Umbilical cord (tissue), 2 donors: ENCODE results near the gene TOR1AIP2. TPM values are rescaled to one million over a fixed set of nuclear protein-coding genes. Genes with fewer than 3 reads are reported as not detected.
"Not testable (repeated sequence)": the region's sequence is repeated elsewhere in the genome, so short reads cannot be mapped to it uniquely, and the experiment has no call there.

ENCODE experiments used
- DNase-seq: peaks from one replicate; pipeline ENCODE4 v3.0.0-alpha.2; 2015; ENCODE audit warnings: low spot score
- total RNA-seq: library from RNA; depleted of rRNA; stranded (reverse); fragments of >200 nt; gene quantifications from one replicate; pipeline ENCODE4 v1.2.3, GENCODE V29; 2014; ENCODE audit warnings: low replicate concordance; ENCODE audit not compliant: insufficient read depth

Gene TOR1AIP2
- total RNA-seq, 1 donor from 2014 or later = 78.7 TPM

- no peak for DNase-seq
Measured at GRCh38 chr1:179875596-179876299, 1.9 kb downstream of the TOR1AIP2 start.

- no peak for DNase-seq
Measured at GRCh38 chr1:179873438-179873851, 4.2 kb downstream of the TOR1AIP2 start.

GRCh38 chr1:179872558-179872957 is 5.0 kb downstream of the TOR1AIP2 start:
- no peak for DNase-seq

- DNase-seq = peak; percentile 7
Measured at GRCh38 chr1:179871940-179872339, 5.7 kb downstream of the TOR1AIP2 start.

- peak; percentile 9 for DNase-seq
Measured at GRCh38 chr1:179870870-179871269, 6.7 kb downstream of the TOR1AIP2 start.

GRCh38 chr1:179867493-179868330 is 9.9 kb downstream of the TOR1AIP2 start:
- DNase-seq = peak; percentile 40

GRCh38 chr1:179866616-179867015 is 11.0 kb downstream of the TOR1AIP2 start:
- no peak for DNase-seq

GRCh38 chr1:179865377-179865776 is 12.2 kb downstream of the TOR1AIP2 start:
- DNase-seq = no peak

- DNase-seq = no peak
Measured at GRCh38 chr1:179860652-179861051, 17.0 kb downstream of the TOR1AIP2 start.

- DNase-seq = no peak
Measured at GRCh38 chr1:179857009-179857408, 20.6 kb downstream of the TOR1AIP2 start.

- DNase-seq = no peak
Measured at GRCh38 chr1:179856296-179856695, 21.3 kb downstream of the TOR1AIP2 start.

GRCh38 chr1:179855831-179856230 is 21.8 kb downstream of the TOR1AIP2 start:
- not testable (repeated sequence) for DNase-seq

- DNase-seq = no peak
Measured at GRCh38 chr1:179853102-179853501, 24.5 kb downstream of the TOR1AIP2 start.

GRCh38 chr1:179848233-179848632 is 29.4 kb downstream of the TOR1AIP2 start:
- no peak for DNase-seq

GRCh38 chr1:179840107-179840506 is 37.5 kb downstream of the TOR1AIP2 start:
- no peak for DNase-seq

- not testable (repeated sequence) for DNase-seq
Measured at GRCh38 chr1:179836686-179837445, 40.7 kb downstream of the TOR1AIP2 start.

- no peak for DNase-seq
Measured at GRCh38 chr1:179831852-179832699, 45.5 kb downstream of the TOR1AIP2 start.

- DNase-seq = no peak
Measured at GRCh38 chr1:179831225-179831624, 46.4 kb downstream of the TOR1AIP2 start.

GRCh38 chr1:179828554-179829110 is 49.0 kb downstream of the TOR1AIP2 start:
- DNase-seq = no peak

GRCh38 chr1:179826626-179827280 is 50.9 kb downstream of the TOR1AIP2 start:
- DNase-seq = no peak
